Activated T-cell treated with anti-CD3 and anti-CD28 coated beads for 24 hours (primary cell): ENCODE results near the gene KIRREL2.
"Not testable (repeated sequence)": the region's sequence is repeated elsewhere in the genome, so short reads cannot be mapped to it uniquely, and the experiment has no call there.

Experiments used
- DNase-seq: peaks from one replicate; pipeline ENCODE4 v3.0.0-alpha.2; 2020; ENCODE audit warnings: low read depth

Gene KIRREL2

GRCh38 chr19:35870124-35870736, 13.5 kb downstream of the KIRREL2 start:
- DNase-seq, result not testable (repeated sequence)

- DNase-seq, result no peak
Observed at GRCh38 chr19:35870798-35871197, 14.1 kb downstream of the KIRREL2 start.

- no peak for DNase-seq
Observed at GRCh38 chr19:35871611-35872010, 14.9 kb downstream of the KIRREL2 start.

DNA sequence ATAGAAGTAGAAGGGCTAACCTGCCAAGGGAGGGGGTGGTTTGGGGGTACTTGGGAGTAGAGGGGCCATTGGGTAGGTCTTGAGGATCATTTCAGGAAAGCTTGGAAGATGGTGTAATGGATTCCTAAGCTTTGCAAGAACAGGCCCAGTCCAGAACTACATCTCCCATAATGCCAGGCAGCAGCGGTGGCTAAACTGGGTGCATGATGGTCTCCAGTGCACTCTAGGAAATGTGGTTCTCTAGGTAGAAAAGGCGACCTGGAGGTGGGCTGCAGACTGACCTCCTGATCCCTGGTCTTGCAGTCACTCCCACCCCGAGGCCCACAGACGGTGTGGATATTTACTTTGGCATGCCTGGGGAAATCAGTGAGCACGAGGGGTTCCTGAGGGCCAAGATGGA, 15.5 kb downstream of the KIRREL2 start:
- DNase-seq, result no peak

- no peak for DNase-seq
Observed at GRCh38 chr19:35874392-35874930, 17.8 kb downstream of the KIRREL2 start.

DNA sequence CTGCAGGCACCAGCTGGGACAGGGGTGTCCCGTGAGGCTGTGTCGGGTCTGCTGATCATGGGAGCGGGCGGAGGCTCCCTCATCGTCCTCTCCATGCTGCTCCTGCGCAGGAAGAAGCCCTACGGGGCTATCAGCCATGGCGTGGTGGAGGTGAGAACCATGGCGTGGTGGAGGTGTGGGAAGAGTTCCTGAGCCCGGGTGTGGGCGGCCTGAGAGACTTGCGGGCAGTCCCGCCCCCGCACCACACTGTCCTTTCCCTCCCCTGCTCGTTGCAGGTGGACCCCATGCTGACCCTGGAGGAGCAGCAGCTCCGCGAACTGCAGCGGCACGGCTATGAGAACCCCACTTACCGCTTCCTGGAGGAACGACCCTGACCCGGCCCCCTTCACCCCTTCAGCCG, 22.4 kb downstream of the KIRREL2 start:
- no peak for DNase-seq

DNA sequence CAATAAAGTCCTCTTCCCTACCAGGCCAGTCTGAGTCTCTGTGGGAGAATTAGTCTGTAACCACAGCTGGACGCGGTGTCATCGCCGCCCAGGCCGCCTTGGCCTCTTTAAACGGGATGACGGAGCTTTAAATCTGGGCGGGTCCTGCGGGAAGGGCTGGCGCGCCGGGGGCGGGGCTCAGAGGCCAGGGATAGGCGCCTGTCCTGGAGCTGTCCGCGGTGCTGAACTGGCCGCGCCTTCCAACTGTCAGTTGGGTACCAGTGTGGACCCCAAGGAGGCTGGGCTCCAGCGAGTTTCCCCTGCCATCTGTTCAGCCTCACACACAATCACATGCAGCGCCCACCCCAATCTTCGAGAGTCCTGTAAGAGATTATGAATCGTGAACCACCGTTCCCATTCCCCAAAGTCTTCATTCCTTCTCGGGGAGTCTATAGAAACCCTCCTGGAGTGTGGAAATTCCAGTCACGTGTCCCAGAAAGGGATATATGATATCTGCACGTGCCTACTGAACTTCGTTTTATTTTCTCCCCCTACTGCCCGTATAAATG, 23.1 kb downstream of the KIRREL2 start:
- peak; percentile 65 for DNase-seq

DNA sequence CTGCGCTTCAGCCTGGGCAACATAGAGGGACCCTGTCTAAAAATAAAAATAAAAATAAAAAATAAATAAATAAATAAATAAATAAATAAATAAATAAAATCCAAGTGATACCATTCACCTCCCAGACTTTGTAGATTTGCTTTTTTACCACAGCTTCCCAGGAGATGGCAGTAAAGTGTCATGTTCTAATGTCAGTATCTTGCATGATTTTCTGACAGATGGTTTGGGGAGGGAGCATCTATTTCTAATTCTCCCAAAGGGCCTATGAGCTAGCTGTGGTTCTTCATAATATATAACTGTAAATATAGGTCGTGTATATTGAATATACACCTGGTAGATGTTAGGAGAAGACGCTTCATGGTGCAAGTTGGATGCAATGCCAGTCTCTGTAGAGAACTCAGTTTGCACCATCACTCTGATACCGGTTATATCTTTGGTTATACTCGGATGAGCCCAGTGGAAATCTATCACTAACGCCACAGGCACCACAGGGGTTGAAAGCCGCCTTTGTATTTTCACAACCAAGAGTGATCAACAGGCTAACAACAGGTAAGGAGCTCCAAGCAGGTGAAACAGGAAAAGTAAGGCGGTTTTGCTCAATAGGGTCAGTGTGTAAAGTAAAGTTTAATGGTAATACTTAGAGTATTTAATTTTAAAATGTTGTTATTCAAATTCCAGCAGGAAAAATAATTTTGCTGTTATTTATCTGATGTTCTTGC, 25.6 kb downstream of the KIRREL2 start:
- peak; percentile 32 for DNase-seq

- no peak for DNase-seq
Observed at GRCh38 chr19:35883882-35884281, 27.2 kb downstream of the KIRREL2 start.

DNA sequence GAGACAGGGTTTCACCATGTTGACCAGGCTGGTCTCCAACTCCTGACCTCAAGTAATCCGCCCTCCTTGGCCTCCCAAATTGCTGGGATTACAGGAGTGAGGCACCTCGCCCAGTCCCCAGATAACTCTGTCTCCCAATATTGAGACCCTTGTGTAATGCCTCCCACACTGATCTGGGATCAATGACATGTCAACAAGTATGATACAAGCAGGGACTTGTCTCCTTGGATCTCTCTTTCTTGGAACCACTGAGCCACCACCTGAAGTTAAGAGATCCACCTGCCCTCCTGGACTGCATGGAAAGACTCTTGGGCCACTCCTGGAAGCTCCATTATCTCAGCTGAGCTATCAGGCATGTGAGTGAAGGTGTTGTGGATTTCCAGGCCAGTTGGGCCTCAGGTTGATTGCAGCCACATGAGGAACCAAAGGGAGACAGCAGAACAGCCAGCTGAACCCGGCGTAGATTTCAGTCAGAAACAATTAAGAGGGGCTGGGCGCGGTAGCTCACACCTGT, 28.6 kb downstream of the KIRREL2 start:
- DNase-seq, result no peak

GRCh38 chr19:35885904-35886303, 29.2 kb downstream of the KIRREL2 start:
- DNase-seq, result no peak

DNA sequence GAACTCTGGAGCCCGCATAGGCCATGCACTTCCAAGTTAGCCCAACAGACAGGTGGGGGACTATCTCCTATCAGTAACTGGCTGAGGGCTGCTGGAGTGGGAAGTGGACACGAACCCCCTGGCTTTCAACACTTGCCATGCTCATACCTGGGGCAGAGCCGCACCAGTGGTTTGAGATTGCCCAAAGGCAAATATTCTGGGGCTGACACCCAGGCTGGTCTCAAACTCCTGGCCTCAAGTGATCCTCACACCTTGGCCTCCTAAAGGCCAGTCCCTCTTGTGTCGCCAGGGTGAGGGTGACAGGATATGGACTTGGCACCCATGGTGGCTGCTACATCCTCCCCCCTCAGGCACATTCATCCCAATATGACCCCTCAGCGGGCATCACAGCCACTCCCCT, 30.5 kb downstream of the KIRREL2 start:
- no peak for DNase-seq

DNA sequence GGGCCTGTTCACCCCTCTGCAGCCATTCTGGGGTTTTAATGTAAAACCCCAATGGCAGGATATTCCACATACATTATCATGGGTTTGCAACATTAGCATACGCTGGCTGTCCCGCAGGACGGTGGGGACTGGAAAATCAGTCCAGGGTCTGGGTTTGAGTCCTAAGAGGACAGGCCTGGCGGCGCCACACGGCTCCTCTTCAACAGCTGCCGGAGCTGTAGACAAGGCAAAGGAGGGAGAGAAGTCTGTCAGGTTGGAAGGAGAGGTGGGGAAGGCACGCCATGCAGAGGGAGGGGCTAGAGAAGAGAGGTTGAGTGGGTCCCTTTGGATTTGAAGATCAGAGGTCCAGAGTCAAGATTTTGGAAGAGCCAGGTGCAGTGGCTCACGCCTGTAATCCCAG, 31.7 kb downstream of the KIRREL2 start:
- DNase-seq, result no peak

DNA sequence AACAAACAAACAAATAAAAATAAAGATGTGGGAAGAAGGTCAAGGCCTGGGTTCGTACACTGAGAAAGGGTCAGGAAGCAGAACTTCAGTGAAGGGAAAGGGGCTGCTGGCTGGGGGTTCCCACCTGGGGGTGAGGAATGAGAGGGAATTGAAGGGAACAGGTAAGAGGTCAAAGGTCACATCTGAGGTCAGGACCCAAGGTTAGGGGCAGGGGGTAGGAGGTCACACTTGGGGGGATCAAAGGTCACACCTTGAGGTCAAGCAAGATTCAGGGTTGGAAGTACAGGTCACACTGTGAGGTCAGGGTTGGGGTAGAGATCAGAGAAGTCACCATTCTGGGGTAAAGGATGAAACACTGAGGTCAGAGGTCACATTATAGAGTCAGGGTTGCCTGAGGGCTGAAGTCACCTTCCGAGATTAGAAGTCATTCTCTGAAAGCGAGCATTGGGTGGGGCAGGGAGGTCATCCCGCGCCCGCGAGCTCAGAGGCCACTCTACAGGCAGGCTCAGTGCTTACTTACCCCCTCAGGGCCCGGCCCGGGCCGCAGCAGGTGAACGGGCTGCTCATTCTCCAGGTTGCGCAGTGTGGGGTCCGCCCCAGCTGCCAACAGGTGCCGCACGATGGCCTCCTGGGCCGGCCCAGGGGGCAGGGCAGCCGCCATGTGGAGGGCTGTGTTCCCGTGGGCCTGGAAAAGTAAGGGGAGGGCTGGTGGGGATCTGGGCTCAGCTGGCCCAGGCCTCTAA, 32.8 kb downstream of the KIRREL2 start:
- no peak for DNase-seq

DNA sequence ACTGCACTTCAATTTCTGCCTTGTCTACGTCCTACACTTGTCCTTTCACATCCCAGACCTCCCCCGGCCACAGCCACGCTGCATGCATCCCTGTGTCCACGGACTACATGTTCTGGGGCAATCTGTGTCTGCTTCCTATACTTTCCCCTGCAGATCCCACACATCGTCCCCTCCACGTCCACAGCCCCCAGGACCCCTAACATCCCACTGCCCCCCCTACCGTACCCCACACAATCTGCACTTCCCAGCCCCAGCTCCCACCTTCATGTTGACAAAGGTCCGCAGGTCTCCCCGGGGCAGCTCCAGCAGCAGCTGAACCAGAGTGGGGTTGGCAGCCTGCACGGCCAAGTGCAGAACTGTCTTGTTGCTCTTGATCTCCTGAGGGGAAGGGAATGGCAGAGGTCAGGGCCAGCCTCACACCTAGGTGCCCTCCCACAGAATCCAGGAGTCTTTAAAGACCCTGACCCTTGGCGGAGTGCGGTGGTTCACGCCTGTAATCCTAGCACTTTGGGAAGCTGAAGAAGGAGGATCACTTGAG, 33.5 kb downstream of the KIRREL2 start:
- no peak for DNase-seq

DNA sequence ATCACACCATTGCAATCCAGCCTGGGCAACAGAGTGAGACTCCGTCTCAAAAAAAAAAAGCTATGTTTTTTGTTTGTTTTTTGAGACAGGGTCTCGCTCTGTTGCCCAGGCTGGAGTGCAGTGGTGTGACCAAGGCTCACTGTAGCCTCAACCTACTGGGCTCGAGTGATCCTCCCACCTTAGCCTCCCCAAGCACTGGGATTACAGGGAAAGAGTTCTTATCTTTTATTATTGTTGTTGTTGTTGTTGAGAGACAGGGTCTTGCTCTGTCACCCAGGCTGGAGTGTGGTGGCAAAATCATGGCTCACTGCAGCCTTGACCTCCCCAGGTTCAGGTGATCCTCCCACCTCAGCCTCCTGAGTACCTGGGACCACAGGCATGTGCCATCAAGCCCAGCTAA, 35.1 kb downstream of the KIRREL2 start:
- not testable (repeated sequence) for DNase-seq

- no peak for DNase-seq
Observed at GRCh38 chr19:35894342-35894741, 37.6 kb downstream of the KIRREL2 start.

- DNase-seq, result no peak
Observed at GRCh38 chr19:35895911-35896642, 39.4 kb downstream of the KIRREL2 start.

DNA sequence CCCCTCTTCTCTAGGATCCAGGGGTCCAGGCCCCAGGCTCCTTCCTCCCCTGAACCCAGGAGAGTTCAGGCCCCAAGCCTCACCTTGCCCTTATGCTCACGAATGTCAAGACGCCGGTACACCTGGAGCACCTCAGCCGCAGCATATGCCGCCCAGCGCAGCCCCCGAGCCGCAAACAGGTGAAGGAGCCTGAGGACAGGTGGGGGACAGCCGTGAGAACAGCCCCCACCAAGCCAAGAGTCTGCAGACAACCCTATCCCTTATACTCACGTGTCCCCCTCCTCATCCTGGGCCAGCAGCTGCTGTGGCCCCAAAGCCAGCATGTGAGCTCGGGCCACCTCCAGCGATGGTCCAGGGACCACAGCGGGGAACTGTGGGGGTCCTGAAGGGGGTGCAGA, 39.9 kb downstream of the KIRREL2 start:
- no peak for DNase-seq

- no peak for DNase-seq
Observed at GRCh38 chr19:35897706-35898451, 41.2 kb downstream of the KIRREL2 start.

GRCh38 chr19:35898499-35898809, 41.7 kb downstream of the KIRREL2 start:
- no peak for DNase-seq
